DOHH2 (cell line): ENCODE results near the gene NXPH4.

ENCODE experiments used
- H3F3A ChIP-seq: fragments of 200-600 bp; sonication (generic), shearing (Covaris generic); 2 replicates; pipeline ENCODE4 v1.6.0; 2016; ENCODE audit warnings: antibody characterized with exemption, mild to moderate bottlenecking; ENCODE audit not compliant: control insufficient read depth, insufficient read depth
- H3K27ac ChIP-seq: fragments of 200-600 bp; sonication (generic); 2 replicates; pipeline ENCODE4 v1.5.1; 2014; ENCODE audit warnings: low read depth, mild to moderate bottlenecking, low read length, moderate library complexity
- H3K27me3 ChIP-seq: fragments of 200-600 bp; sonication (generic); 2 replicates; pipeline ENCODE4 v1.6.1; 2014; ENCODE audit warnings: mild to moderate bottlenecking, low read length, mixed read lengths; ENCODE audit not compliant: control insufficient read depth
- H3K36me3 ChIP-seq: fragments of 200-600 bp; sonication (generic); 2 replicates; pipeline ENCODE4 v1.6.1; 2014; ENCODE audit warnings: mild to moderate bottlenecking, low read length, moderate library complexity, mixed read lengths; ENCODE audit not compliant: control insufficient read depth
- H3K4me1 ChIP-seq: fragments of 200-600 bp; sonication (generic); 2 replicates; pipeline ENCODE4 v1.6.1; 2014; ENCODE audit warnings: mild to moderate bottlenecking, low read length, mixed read lengths; ENCODE audit not compliant: control insufficient read depth
- H3K4me2 ChIP-seq: fragments of 200-600 bp; sonication (generic); 2 replicates; pipeline ENCODE4 v1.6.0; 2014; ENCODE audit warnings: mild to moderate bottlenecking, low read length, moderate library complexity
- H3K4me3 ChIP-seq: fragments of 200-600 bp; sonication (generic); 2 replicates; pipeline ENCODE4 v1.5.1; 2014; ENCODE audit warnings: mild to moderate bottlenecking, low read length, mixed read lengths
- H3K79me2 ChIP-seq: fragments of 200-600 bp; sonication (generic); 2 replicates; pipeline ENCODE4 v1.6.1; 2014; ENCODE audit warnings: mild to moderate bottlenecking, low read length, mixed read lengths; ENCODE audit not compliant: control insufficient read depth
- H3K9me2 ChIP-seq: fragments of 200-600 bp; sonication (generic); replicated peaks from 2 replicates; pipeline ENCODE4 v1.6.1; 2014; ENCODE audit warnings: mild to moderate bottlenecking, low read length, mixed read lengths; ENCODE audit not compliant: control insufficient read depth
- H3K9me3 ChIP-seq: fragments of 200-600 bp; sonication (generic); 2 replicates; pipeline ENCODE4 v1.6.1; 2014; ENCODE audit warnings: antibody characterized with exemption, low read length, mixed read lengths; ENCODE audit not compliant: control insufficient read depth, insufficient read depth
- H4K20me1 ChIP-seq: fragments of 200-600 bp; sonication (generic); 2 replicates; pipeline ENCODE4 v1.6.0; 2014; ENCODE audit warnings: low read depth, mild to moderate bottlenecking, antibody characterized with exemption, low read length, moderate library complexity; ENCODE audit not compliant: control insufficient read depth, insufficient read depth
- CTCF ChIP-seq: fragments of 200-600 bp; sonication (generic); IDR thresholded peaks from one replicate; pipeline ENCODE4 v1.5.1; 2014; ENCODE audit warnings: antibody characterized with exemption, mild to moderate bottlenecking, low read depth, low read length; ENCODE audit not compliant: poor library complexity, severe bottlenecking
- EZH2phosphoT487 ChIP-seq: fragments of 200-600 bp; sonication (generic); IDR thresholded peaks from 2 replicates; pipeline ENCODE4 v1.6.1; 2017; ENCODE audit warnings: borderline replicate concordance, mild to moderate bottlenecking, antibody characterized with exemption, low read length, moderate library complexity, mixed read lengths

Gene NXPH4

GRCh38 chr12:57173683-57174082 is 42.9 kb upstream of the NXPH4 start:
- Histone ChIP-seq H3K4me2 (no peak overlapping the region), H3K27me3 (no peaks in the 10 kb centered on the region), H3K9me2 (no peaks in the 10 kb centered on the region), H3K4me3 (no peak overlapping the region), H3F3A (0 out of 2 replicates have a peak, but pooled peaks cover 2% of the 10 kb centered on the region), H3K4me1 (peaks cover 21% of the 10 kb centered on the region), H3K79me2 (no peaks in the 10 kb centered on the region), H4K20me1 (no peaks in the 10 kb centered on the region), H3K9me3 (no peaks in the 10 kb centered on the region), H3K27ac (no peak overlapping the region), H3K36me3 (no peaks in the 10 kb centered on the region)
- TF ChIP-seq EZH2phosphoT487, result no peak
- TF ChIP-seq CTCF, result no peak

- Histone ChIP-seq H3K9me3 (no peaks in the 10 kb centered on the region), H3K27me3 (no peaks in the 10 kb centered on the region), H3K4me2 (no peak overlapping the region), H3K4me1 (peaks cover 12% of the 10 kb centered on the region), H4K20me1 (no peaks in the 10 kb centered on the region), H3K36me3 (no peaks in the 10 kb centered on the region), H3K27ac (no peak overlapping the region), H3K9me2 (no peaks in the 10 kb centered on the region), H3K79me2 (no peaks in the 10 kb centered on the region), H3F3A (0 out of 2 replicates have a peak, but pooled peaks cover 2% of the 10 kb centered on the region), H3K4me3 (no peak overlapping the region)
- TF ChIP-seq CTCF, result peak; percentile 80
- TF ChIP-seq EZH2phosphoT487, result no peak
Observed at GRCh38 chr12:57175428-57176138, 41.0 kb upstream of the NXPH4 start.

GRCh38 chr12:57176139-57176477 is 40.5 kb upstream of the NXPH4 start:
- H3K27ac ChIP-seq, result no peak overlapping the region
- no peaks in the 10 kb centered on the region for H3K9me2 ChIP-seq
- H3K36me3 ChIP-seq, result no peaks in the 10 kb centered on the region
- H3F3A ChIP-seq, result 0 out of 2 replicates have a peak, but pooled peaks cover 2% of the 10 kb centered on the region
- TF ChIP-seq EZH2phosphoT487 (no peak), CTCF (peak; percentile 59)
- no peaks in the 10 kb centered on the region for H4K20me1 ChIP-seq
- H3K79me2 ChIP-seq, result no peaks in the 10 kb centered on the region
- no peak overlapping the region for H3K4me2 ChIP-seq
- peaks cover 12% of the 10 kb centered on the region for H3K4me1 ChIP-seq
- no peaks in the 10 kb centered on the region for H3K27me3 ChIP-seq
- H3K4me3 ChIP-seq, result no peak overlapping the region
- H3K9me3 ChIP-seq, result no peaks in the 10 kb centered on the region
